Stomach (tissue), 4 donors: ENCODE data around the gene IL6ST.

Experiments used
- EP300 ChIP-seq: sonication (generic); formaldehyde crosslinking; IDR thresholded peaks from one replicate; pipeline ENCODE4 v1.6.1; 2017; ENCODE audit warnings: antibody characterized with exemption
- POLR2AphosphoS5 ChIP-seq, 3 donors: sonication (generic); formaldehyde crosslinking; IDR thresholded peaks; one replicate each; pipeline ENCODE4 v1.6.1; 2016; ENCODE audit warnings: antibody characterized with exemption in 3 of 3

- peak in 2 of 3 donors; percentile 47 to 71 for TF ChIP-seq POLR2AphosphoS5 (IDR thresholded peaks at IDR 0.05)
- no peak for TF ChIP-seq EP300
Measured at GRCh38 chr5:56003179-56003578, 8.4 kb upstream of the IL6ST start.
